GM18505 (cell line): ENCODE data around the gene FN3K.
"Not testable (repeated sequence)": the region's sequence is repeated elsewhere in the genome, so short reads cannot be mapped to it uniquely, and the experiment has no call there.

Source experiments
- ATAC-seq: cut with Tn5 transposase; IDR thresholded peaks from one replicate; pipeline ENCODE4 v1.9.1; 2021; ENCODE audit not compliant: unreplicated experiment
- POLR2A ChIP-seq: IDR thresholded peaks from 4 replicates; pipeline ENCODE4 v1.6.1; 2011; ENCODE audit warnings: borderline replicate concordance; ENCODE audit not compliant: insufficient read depth, insufficient read length; ENCODE audit errors: extremely low read depth

FN3K gene

DNA sequence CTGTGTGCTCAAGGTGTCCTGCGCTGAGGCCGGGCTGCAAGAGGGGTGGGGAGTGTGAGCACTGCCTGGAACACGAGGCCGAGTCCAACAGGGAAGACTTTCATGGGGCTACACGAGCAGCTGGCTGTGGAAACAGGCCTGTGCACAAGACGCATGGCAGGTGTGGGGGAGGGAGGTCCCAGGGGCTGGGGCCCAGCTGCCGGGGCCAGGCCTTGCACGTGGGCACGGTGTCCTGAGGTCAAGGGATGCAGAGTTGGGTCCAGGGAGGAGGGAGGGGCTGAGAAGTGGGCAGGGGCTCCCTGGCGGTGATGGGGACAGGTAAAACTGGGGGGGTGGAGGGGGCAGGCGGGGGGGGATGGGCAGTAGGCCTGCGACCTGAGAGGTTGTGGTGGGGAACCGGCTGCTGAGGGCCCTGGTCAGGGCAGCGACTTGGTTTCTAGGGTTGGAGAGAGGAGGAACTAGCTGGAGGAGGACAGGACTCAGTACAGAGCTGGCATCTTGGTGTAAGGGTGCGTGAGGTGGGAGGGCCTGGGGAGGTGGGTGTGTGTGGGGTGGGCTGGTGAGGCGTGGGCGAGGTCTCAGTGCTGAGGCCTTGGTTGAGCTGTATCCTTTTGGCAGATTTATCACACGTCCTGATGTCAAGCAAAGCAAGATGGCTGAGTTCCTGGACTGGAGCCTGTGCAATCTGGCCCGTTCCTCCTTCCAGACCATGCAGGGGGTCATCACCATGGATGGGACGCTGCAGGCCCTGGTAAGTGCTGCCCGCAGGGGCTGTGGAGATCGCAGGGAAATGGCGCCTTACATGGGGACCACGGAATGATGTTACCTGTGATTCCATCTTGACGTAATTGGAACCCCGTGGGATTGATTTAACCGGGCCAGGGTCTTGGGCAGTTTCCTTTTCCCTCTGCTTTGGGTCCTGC is 45.8 kb downstream of the FN3K start:
- no peak for TF ChIP-seq POLR2A
- ATAC-seq, result no peak

DNA sequence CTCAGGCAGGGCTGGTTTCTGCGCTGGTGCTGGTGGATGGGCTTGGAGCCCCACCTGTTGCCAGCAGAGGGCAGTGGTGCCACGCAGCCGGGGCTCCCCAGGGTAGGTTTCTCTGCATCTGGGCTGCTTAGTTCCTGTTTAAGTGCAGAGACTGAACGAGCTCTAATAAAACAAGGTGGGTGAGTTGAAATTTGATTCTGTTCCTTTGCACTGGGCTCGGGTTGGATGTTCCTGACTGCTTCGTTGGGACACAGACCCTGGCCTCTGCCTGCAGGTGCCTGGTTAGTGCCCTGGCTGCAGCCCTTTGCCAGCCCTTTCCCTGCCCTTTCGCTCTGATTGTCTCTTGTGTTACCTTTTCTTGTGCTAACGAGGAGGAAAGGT is 46.5 kb downstream of the FN3K start:
- ATAC-seq, result no peak
- no peak for TF ChIP-seq POLR2A

DNA sequence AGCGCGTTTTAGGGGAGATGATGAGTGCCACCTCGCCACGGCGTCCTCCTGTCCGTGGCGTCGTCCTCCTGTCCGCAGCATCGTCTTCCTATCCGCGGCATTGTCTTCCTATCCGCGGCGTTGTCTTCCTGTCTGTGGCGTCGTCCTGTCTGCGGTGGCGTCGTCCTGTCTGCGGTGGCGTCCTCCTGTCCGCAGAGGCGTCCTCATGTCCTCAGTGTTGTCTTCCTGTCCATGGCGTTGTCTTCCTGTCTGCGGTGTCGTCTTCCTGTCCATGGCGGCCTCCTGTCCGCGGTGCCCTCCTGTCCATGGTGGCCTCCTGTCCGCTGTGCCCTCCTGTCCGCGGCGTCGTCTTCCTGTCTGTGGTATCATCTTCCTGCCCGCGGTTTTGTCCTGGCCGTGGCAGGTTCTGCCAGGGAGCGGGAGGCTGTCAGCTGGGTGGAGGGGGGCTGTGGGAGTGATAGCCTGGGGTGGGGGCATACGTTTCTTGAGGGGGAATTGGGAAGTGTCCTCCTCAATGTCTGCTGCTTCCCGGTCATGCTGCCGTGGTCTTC is 47.3 kb downstream of the FN3K start:
- ATAC-seq, result no peak
- no peak for TF ChIP-seq POLR2A

DNA sequence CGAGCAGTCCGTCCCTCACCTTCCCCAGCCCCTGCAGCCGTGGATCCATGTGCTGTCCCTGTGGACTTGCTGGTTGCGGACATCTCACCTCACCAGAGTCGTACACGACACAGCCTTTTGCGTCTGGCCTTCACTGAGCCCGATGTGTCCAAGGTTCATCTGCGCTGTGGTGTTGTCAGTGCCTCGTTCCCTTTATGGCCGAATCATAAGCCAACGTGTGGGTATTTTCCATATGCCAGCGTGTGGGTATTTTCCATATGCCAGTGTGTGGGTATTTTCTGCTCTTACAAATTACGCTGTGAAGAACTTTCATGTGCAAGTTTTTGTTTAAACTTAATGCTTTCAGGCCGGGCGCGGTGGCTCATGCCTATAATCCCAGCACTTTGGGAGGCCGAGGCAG is 48.1 kb downstream of the FN3K start:
- no peak for TF ChIP-seq POLR2A

DNA sequence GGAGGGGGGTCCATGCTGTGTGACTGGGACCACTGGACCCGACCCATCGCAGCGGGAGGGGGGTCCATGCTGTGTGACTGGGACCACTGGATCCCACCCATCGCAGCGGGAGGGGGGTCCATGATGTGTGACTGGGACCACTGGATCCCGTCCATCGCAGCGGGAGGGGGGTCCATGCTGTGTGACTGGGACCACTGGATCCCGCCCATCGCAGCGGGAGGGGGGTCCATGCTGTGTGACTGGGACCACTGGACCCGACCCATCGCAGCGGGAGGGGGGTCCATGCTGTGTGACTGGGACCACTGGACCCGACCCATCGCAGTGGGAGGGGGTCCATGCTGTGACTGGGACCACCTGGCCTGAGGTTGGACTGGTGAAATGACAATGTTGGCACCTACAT is 50.2 kb downstream of the FN3K start:
- ATAC-seq, result not testable (repeated sequence)

More for the DNA sequence above, 48.1 kb downstream of the FN3K start:
- ATAC-seq, result no peak

DNA sequence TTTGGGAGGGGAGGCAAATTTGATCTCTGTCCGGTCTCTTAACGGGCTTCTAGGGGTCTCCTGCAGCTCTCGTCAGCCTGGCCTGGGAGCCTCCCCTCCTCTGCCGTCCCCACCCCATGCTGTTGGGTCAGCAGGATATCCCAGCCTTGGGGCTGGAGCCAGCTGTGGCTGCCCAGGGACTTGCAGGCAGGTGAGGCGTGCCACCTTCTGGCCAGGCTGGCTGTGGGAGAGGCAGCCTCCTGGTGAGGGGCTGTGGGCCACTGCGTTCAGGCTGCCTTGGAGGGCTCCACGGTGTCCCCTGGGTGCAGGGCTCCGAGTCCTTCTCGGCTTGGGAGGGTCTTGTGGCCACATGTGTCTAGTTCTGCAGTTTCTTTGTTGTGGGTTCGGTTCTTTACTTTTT is 51.0 kb downstream of the FN3K start:
- TF ChIP-seq POLR2A, result no peak
- no peak for ATAC-seq

DNA sequence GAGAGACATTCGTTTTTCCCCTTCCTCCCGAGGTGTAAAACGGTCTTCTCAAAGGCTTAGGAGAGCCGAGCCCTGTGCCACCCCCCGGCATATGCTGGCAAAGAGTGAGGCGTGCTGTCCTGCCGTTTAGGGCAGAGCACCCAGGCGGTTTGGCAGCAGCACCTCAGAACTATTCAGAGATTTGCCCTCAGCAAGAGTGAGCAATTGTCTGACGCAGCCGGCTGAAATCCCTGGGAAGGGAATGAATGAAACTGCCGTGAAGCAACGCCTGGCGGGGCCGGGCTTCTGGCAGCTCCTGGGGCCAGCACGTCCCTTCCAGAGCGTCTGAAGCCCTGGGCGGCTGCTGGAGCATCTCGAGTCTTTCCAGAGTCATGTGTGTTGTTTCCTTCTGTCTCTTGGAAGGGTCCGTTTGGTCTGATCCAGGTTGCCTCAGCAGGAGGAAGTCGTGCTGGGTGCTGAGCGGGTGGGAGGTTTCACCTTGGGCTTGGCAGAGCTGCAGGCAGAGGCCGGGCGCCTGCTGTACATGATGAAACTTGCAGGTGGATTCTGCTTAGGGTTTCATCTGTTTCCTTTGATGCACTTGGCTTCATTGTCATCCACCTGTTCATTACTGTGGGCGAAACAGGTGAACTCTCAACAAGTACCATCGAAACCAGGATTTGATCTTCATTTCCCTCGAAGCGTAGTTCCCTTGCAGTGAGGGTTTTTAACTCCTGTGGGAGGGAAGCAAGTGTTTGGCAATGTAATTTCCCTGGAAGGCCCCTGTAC is 51.9 kb downstream of the FN3K start:
- TF ChIP-seq POLR2A, result no peak
- ATAC-seq, result no peak

DNA sequence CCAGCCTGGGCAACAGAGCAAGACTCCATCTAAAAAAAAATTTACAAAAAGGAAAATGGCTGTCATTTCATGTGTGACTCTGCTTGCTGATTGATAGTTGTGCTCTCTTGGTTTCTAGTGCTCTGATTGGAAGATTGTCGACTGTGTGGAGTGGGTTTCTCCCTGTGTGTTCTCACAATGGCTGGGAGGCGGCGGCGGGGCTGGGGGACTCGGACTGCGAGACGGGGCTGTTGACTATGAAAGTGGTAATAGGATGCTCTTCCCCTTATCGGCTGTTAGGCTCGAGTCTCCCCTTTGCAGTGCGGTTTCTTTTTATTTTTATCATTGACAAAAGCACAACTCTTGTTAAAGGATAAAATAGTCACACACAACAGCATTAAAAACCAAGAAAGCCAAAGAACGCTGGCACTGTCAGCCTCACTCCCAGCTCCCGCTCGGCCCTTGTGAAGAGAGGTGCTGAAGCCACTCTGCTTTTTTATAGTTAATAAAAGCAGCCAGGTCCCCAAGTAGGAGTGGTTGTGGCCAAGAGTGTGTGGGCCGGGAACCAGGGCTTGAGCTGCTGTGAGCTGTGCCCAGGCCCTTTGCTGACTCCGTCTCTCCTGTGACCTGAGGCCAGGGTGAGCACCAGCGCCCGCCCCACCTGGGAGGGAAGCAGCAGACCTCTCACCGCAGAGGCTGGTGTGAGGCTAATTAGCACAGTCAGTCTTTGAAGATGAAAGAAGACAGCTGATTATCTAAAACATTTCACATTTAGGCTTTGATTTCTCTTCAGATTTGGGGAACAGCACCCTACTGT is 53.0 kb downstream of the FN3K start:
- no peak for ATAC-seq
- no peak for TF ChIP-seq POLR2A

DNA sequence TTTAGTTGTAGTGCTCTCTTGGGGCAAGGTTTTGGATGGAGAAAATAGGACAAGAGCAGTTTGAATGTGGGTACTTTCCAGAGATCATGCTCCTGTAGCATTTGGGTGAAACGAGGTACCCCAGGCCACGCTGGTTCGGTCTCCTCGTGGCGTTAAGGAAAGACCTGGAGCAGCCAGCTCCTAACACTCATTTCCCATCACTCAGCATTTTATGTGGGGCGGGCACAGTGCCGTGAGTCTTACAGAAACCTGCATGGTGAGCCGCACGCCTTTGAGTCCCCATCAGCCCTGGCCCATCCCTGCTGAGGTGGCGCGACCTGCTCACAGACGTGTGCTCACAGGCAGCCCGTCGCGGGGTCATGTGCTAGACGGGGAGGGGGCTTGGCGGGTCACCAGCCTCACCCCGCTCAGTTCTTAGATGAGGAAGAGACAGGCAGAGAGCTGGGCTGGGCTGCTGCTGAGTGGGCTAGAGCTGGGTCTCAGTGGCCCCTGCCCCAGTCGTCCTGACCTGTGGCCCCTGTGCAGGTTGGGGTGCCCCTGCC is 53.7 kb downstream of the FN3K start:
- no peak for ATAC-seq
- no peak for TF ChIP-seq POLR2A

DNA sequence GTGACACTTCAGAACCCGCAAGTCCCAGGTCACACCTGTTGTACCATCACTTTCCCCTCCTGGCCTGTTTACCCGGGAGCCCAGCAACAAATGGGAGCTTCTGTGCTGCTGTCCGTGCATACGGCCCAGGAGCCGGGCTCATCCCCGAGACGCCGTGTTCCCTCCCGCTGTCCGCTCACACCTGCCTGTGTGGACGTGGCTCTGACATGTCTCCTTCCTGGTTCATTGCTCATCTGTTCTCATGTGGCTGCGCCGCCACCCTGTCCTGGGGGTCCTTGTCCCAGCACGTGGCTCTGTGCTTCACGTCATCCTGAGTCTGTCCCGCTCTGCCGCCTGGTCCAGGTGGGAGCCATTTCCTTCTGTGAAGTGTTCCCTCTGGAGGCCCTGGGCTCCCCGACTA is 54.4 kb downstream of the FN3K start:
- TF ChIP-seq POLR2A, result no peak
- no peak for ATAC-seq

DNA sequence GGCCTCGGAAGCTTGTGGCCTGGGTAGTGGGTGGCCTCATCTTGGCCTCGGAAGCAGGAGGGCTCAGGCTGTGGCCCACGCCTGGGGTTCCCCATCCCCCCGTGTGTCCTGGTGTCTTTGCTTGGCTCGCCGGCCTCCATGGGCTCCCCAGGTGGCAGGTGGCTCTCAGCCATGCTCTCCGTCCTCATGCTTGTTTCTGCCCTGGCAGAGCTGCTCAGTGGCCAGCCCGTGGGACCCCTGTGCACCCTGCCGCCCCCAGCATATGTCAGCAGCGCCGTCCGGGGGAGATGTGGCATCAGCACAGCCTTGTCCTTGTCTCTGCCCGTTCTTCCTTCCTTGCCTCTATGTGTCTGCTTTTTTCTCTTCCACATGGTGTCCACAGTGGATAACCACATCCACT is 55.0 kb downstream of the FN3K start:
- no peak for ATAC-seq
- TF ChIP-seq POLR2A, result no peak

DNA sequence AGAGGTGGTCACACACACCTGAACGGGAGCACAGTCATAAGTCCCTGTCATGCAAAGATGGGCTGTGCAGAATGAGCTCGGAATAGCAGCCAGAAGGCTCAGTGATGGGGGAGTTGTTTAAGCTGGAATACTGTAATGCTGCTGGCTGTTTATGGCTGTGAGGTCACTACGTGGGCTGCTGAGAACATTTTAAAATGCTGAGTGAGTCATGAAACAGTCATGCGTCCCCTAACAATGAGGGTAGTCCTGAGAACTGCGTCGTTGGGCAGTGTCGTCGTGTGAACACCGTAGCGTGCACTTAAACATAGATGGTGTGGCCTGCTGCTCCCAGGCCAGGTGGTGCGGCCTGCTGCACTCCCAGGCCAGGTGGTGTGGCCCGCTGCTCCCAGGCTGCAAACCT is 56.1 kb downstream of the FN3K start:
- TF ChIP-seq POLR2A, result no peak
- ATAC-seq, result no peak
